Left lung (tissue), 10 donors: ENCODE data around the gene ZCCHC3. TPM values are rescaled to one million over a fixed set of nuclear protein-coding genes. Genes with fewer than 3 reads are reported as not detected.

Experiments used
- ATAC-seq: fragments of 200-7000 bp; cut with Tn5 transposase; one replicate; pipeline ENCODE4 v1.9.1; 2020; ENCODE audit warnings: moderate library complexity
- DNase-seq, 4 donors: peaks; one replicate each; pipeline ENCODE4 v3.0.0-alpha.2; 2013 to 2020
- H3K27ac ChIP-seq, 2 donors: fragments of 200-600 bp; sonication (generic) in 1 of 2; one replicate each; pipeline versions ENCODE4 v1.5.0 to v1.8.0; 2020 to 2021
- H3K27me3 ChIP-seq, 2 donors: fragments of 200-600 bp; sonication (generic) in 1 of 2; one replicate each; pipeline versions ENCODE4 v1.5.0 to v1.8.0; 2020 to 2021
- H3K36me3 ChIP-seq, 2 donors: fragments of 200-600 bp; sonication (generic) in 1 of 2; one replicate each; pipeline versions ENCODE4 v1.5.0 to v1.8.0; 2020 to 2021
- H3K4me1 ChIP-seq, 2 donors: fragments of 200-600 bp; one replicate each; pipeline ENCODE4 v1.8.0; 2021
- H3K4me3 ChIP-seq, 2 donors: fragments of 200-600 bp; sonication (generic) in 1 of 2; one replicate each; pipeline versions ENCODE4 v1.5.0 to v1.8.0; 2020 to 2021; ENCODE audit warnings: mild to moderate bottlenecking in 1 of 2
- H3K9me3 ChIP-seq, 2 donors: fragments of 200-600 bp; sonication (generic) in 1 of 2; one replicate each; pipeline versions ENCODE4 v1.5.0 to v1.8.0; 2020 to 2021
- intact Hi-C, 2 donors: fragments of 100-400 bp; cut with DNase I; formaldehyde crosslinking; loops; one replicate each; pipeline versions ENCODE4 v1.11.2 to v1.14.2; 2022
- polyA plus RNA-seq, 6 donors: library from polyadenylated mRNA; unstranded; fragments of 120-200 nt; gene quantifications; one replicate each; pipeline ENCODE4 v1.2.1, GENCODE V29; 2013; ENCODE audit not compliant: insufficient read length in 6 of 6
- total RNA-seq, 2 donors: library from RNA; stranded (reverse); fragmentation: NEBNext Ultra II Directional; extraction: Animal tissue kit (Norgen Biotek cat#: 25700); gene quantifications; one replicate each; pipeline ENCODE4 v1.2.1, GENCODE V29; 2021
- TF ChIP-seq, protein P1 (sequence below), 2 donors: fragments of 200-600 bp; sonication (generic) in 1 of 2; IDR thresholded peaks; one replicate each; pipeline versions ENCODE4 v1.5.0 to v1.8.0; 2021; ENCODE audit warnings: antibody characterized with exemption in 2 of 2
- donor health status: DM: no; HTN: yes; CAD: no.
- donor health status: DM: no; HTN: no; CAD: no.

ZCCHC3 gene
- total and polyA plus RNA-seq, 8 donors: 11.5 to 50.5 (median 43.3) TPM

DNA sequence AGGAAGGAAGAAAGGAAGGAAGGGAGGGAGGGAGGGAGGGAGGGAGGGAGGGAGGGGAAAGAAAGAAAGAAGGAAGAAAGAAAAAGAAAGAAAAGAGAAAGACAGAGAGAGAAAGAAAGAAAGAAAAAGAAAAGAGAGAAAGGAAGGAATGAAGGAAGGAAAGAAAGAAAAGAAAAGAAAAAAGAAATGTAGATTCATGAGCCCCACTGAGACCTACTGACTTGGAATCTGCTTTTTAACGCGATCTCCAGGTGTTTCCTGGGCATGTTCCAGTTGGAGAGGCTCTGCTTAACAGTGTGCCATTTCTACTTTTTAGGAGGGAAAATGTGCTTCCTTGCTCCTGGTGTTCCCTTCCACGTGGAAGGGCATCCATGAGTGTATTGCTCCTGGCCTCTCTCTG, 23.5 kb upstream of the ZCCHC3 start:
- intact Hi-C loops: no loop called here
- Histone ChIP-seq H3K4me3 (no peak overlapping the region), H3K4me1 (no peaks in the 10 kb centered on the region), H3K9me3 (no peaks in the 10 kb centered on the region), H3K27ac (no peak overlapping the region), H3K36me3 (peaks cover 0 to 29% of the 10 kb centered on the region in 2 donors), H3K27me3 (no peaks in the 10 kb centered on the region)
- ATAC-seq: no peak
- TF ChIP-seq, protein P1, sequence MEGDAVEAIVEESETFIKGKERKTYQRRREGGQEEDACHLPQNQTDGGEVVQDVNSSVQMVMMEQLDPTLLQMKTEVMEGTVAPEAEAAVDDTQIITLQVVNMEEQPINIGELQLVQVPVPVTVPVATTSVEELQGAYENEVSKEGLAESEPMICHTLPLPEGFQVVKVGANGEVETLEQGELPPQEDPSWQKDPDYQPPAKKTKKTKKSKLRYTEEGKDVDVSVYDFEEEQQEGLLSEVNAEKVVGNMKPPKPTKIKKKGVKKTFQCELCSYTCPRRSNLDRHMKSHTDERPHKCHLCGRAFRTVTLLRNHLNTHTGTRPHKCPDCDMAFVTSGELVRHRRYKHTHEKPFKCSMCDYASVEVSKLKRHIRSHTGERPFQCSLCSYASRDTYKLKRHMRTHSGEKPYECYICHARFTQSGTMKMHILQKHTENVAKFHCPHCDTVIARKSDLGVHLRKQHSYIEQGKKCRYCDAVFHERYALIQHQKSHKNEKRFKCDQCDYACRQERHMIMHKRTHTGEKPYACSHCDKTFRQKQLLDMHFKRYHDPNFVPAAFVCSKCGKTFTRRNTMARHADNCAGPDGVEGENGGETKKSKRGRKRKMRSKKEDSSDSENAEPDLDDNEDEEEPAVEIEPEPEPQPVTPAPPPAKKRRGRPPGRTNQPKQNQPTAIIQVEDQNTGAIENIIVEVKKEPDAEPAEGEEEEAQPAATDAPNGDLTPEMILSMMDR (IDR thresholded peaks at IDR 0.05): no peak
- DNase-seq: no peak

DNA sequence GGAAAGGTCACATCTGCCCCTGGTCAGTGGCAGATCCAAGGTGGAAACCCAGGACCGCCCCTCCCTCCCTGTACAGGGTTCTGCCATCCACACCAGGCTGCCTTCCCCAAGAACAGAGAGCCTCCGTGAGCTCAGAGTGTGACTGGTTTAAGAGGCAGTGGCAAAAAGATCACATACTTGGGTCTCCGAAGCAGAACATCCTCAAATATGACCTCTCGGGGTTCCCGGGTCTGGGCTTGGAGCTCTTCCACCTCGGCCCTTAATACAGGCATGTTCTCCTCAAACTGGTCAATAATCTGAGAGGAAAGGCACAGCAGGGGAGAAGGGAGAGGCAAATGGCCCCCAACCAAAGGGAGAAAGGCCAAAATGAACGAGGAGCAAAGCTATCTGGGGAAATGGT, 21.6 kb upstream of the ZCCHC3 start:
- peaks cover 0 to 29% of the 10 kb centered on the region in 2 donors for H3K36me3 ChIP-seq
- no peaks in the 10 kb centered on the region for H3K9me3 ChIP-seq
- no peak overlapping the region for H3K27ac ChIP-seq
- no peaks in the 10 kb centered on the region for H3K27me3 ChIP-seq
- no peak for DNase-seq
- no peaks in the 10 kb centered on the region for H3K4me1 ChIP-seq
- intact Hi-C loops: no loop called here
- no peak for ATAC-seq
- no peak overlapping the region for H3K4me3 ChIP-seq
- TF ChIP-seq, protein P1 (IDR thresholded peaks at IDR 0.05): no peak

DNA sequence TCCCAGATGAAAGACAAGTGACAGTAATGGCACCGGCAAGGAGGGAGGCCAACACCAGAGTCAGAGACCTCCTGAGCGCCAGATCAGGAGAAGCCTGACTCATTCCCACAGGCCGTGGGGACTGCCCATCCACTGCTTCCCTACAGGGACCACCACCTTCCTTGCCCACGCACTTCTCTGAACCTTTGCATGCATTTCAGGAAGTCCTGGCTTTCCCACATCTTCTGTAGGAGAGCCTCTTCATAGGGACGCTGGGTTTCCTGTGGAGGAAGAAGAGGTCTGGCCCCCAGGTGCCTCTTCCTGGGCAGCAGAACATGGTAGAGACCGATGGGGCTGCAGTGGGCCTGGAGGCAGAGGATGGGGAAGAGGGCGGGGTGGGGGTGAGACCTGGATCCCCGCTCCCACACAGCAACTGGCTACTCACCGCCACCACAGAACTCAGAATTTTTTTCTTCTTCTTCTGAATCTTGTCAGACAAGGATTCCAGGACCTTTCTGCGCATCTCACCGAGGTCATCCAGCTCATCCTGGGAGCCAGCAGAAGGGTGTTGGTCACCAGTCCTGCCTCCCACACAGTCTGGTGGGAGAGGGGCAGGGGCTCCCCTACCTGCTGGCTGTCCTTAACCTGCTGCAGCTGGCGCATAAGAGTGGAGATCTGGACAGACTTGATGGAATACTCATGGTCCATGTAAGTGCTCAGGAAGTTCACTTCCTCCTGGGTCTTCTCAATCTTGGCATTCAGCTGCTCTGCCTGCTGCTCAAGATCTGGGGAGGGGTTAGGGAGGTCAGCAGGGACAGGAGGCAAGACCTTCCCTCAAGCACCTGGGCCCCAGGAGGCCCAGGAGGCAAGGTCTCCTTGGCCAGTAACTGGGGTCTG, 20.5 kb upstream of the ZCCHC3 start:
- ATAC-seq: no peak
- TF ChIP-seq, protein P1 (IDR thresholded peaks at IDR 0.05): no peak
- Histone ChIP-seq H3K27me3 (no peaks in the 10 kb centered on the region), H3K4me3 (no peak overlapping the region), H3K27ac (no peak overlapping the region), H3K9me3 (no peaks in the 10 kb centered on the region), H3K4me1 (no peaks in the 10 kb centered on the region), H3K36me3 (peaks cover 0 to 37% of the 10 kb centered on the region in 2 donors)
- intact Hi-C loops: no loop called here
- DNase-seq: no peak

DNA sequence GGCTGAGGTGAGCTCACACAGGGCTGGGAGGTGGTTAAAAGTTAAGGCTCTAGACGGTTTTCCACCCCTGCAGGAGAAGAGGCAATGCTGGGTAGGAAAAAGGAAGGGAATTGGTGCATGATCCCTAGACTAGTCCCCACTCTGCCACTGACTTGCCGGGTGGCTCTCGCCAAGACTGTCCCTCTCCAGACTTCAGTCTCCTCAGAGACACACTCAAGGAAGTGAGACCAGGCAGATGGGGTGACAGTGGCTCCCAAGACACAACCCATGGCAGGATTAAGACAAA, 19.9 kb upstream of the ZCCHC3 start:
- H3K9me3 ChIP-seq: no peaks in the 10 kb centered on the region
- no peak overlapping the region for H3K27ac ChIP-seq
- peaks cover 0 to 37% of the 10 kb centered on the region in 2 donors for H3K36me3 ChIP-seq
- no peak for DNase-seq
- intact Hi-C loops: no loop called here
- H3K4me3 ChIP-seq: no peak overlapping the region
- TF ChIP-seq, protein P1 (IDR thresholded peaks at IDR 0.05): no peak
- ATAC-seq: no peak
- H3K4me1 ChIP-seq: no peaks in the 10 kb centered on the region
- no peaks in the 10 kb centered on the region for H3K27me3 ChIP-seq

DNA sequence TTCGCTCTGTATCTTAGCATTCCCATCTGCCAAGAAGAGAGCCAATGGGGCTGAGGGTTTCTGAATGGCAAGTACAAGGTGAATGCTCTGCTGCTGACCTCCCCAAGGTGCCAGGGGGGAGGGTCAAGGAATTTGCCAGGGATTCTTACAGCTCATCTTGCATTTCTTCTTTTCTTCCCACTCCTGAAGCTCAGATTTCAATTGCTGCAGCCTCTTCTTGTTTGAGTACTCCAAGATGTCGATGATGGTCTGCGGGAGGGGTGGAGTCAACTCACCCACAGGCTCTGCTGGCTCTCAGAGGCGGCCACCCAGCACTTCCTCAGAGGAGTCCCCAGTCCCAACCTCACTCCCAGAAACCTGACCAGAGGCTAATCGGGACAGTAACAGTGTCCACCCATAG, 19.2 kb upstream of the ZCCHC3 start:
- Histone ChIP-seq H3K27ac (no peak overlapping the region), H3K9me3 (no peaks in the 10 kb centered on the region), H3K4me3 (no peak overlapping the region), H3K4me1 (no peaks in the 10 kb centered on the region), H3K36me3 (peaks cover 0 to 37% of the 10 kb centered on the region in 2 donors), H3K27me3 (no peaks in the 10 kb centered on the region)
- no peak for DNase-seq
- intact Hi-C loops: no loop called here
- TF ChIP-seq, protein P1 (IDR thresholded peaks at IDR 0.05): no peak
- no peak for ATAC-seq
